ENCODE results near the gene PDX1.
A peak's percentile ranks its signal among the peaks of the same experiment; 100 is the strongest.

PDX1 gene

DNA sequence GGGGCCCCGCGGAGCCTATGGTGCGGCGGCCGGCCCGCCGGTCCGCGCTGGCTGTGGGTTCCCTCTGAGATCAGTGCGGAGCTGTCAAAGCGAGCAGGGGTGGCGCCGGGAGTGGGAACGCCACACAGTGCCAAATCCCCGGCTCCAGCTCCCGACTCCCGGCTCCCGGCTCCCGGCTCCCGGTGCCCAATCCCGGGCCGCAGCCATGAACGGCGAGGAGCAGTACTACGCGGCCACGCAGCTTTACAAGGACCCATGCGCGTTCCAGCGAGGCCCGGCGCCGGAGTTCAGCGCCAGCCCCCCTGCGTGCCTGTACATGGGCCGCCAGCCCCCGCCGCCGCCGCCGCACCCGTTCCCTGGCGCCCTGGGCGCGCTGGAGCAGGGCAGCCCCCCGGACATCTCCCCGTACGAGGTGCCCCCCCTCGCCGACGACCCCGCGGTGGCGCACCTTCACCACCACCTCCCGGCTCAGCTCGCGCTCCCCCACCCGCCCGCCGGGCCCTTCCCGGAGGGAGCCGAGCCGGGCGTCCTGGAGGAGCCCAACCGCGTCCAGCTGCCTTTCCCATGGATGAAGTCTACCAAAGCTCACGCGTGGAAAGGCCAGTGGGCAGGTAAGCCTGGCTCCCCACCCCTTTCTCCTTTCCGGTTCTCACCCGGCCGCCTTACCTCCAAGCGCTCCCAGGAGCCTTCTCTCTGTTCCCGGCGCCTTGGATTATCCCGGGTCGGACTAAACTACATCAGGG is at the start of gene PDX1:
PDX1 (plus strand) TSS at position 67 of the 743 bp plus-strand sequence; CDS start at position 206, 139 bp downstream.
- Histone ChIP-seq H3K4me1 (ENCODE audit: control insufficient read depth in 1 of 2, insufficient read depth in 2 of 2, low read length in 2 of 2) (peaks cover 14 to 22% of the 10 kb centered on the region in 2 donors), H3K9ac (ENCODE audit: low read depth in 1 of 2, low read length in 2 of 2) (peak within 1 kb of the TSS; percentile 99), H3K4me3 (ENCODE audit: low read depth in 1 of 2, low read length in 2 of 2) (peak within 1 kb of the TSS; percentile 87 to 98), H3K9me3 (ENCODE audit: control insufficient read depth in 1 of 2, low read length in 2 of 2) (no peaks in the 10 kb centered on the region), H3K27me3 (ENCODE audit: control insufficient read depth in 1 of 2, insufficient read depth in 2 of 2, low read length in 2 of 2) (peaks cover 37 to 45% of the 10 kb centered on the region in 2 donors), H3K36me3 (ENCODE audit: control insufficient read depth in 1 of 2, insufficient read depth in 2 of 2, low read length in 2 of 2) (peaks cover 0 to 20% of the 10 kb centered on the region in 2 donors), H3K27ac (ENCODE audit: low read depth, low read length) (peak within 1 kb of the TSS; percentile 80)

DNA sequence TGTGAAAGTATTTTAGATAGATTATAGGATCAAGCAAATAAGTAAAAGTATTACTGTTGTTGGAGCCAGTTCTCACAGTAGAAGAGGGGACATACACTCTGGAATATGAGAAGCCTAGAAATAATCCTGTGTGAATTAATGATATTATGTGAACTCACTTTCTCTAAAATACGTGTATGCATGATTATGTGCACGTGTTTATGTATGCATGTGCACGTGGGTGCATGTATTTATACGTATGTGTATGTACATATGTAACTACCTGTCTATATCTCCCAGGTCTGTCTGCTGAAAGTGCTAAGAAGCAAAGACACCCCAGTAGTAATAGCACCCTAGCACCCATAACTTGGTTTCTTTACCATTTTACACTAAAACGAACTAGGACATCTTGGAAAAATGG is 41.5 kb upstream of the PDX1 start:
- H3K27me3 ChIP-seq (ENCODE audit: control insufficient read depth in 1 of 2, insufficient read depth in 2 of 2, low read length in 2 of 2) = peaks cover 3 to 7% of the 10 kb centered on the region in 2 donors

DNA sequence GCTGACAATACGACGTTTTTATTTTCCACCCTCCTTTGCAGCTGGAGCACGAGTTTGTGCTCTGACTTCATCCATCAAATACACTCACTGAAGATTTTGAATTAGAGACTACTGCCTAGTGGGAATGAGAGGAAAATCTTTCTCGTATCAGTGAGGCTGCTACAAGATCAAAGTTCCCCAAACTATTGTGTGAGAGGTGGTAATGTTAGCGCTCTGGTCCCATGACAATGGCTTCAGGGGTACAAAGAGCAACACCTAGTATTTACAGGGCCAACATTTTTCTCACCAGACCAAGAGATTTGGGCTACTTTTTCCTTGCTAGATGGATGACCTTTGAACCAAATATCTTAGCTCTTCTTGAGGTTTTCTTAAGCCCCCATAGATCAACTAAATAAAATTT is 30.3 kb upstream of the PDX1 start:
- Histone ChIP-seq H3K27me3 (ENCODE audit: control insufficient read depth in 1 of 2, insufficient read depth in 2 of 2, low read length in 2 of 2) (no peaks in the 10 kb centered on the region), H3K4me1 (ENCODE audit: control insufficient read depth in 1 of 2, insufficient read depth in 2 of 2, low read length in 2 of 2) (no peaks in the 10 kb centered on the region), H3K9me3 (ENCODE audit: control insufficient read depth in 1 of 2, low read length in 2 of 2) (peaks cover 0 to 5% of the 10 kb centered on the region in 2 donors), H3K27ac (ENCODE audit: low read depth, low read length) (no peak overlapping the region), H3K4me3 (ENCODE audit: low read depth in 1 of 2, low read length in 2 of 2) (no peak overlapping the region), H3K36me3 (ENCODE audit: control insufficient read depth in 1 of 2, insufficient read depth in 2 of 2, low read length in 2 of 2) (no peaks in the 10 kb centered on the region), H3K9ac (ENCODE audit: low read depth in 1 of 2, low read length in 2 of 2) (no peak overlapping the region)

More for the DNA sequence above, 41.5 kb upstream of the PDX1 start:
- Histone ChIP-seq H3K27ac (ENCODE audit: low read depth, low read length) (no peak overlapping the region), H3K4me3 (ENCODE audit: low read depth in 1 of 2, low read length in 2 of 2) (no peak overlapping the region), H3K4me1 (ENCODE audit: control insufficient read depth in 1 of 2, insufficient read depth in 2 of 2, low read length in 2 of 2) (no peaks in the 10 kb centered on the region), H3K9me3 (ENCODE audit: control insufficient read depth in 1 of 2, low read length in 2 of 2) (no peaks in the 10 kb centered on the region), H3K36me3 (ENCODE audit: control insufficient read depth in 1 of 2, insufficient read depth in 2 of 2, low read length in 2 of 2) (no peaks in the 10 kb centered on the region), H3K9ac (ENCODE audit: low read depth in 1 of 2, low read length in 2 of 2) (no peak overlapping the region)

DNA sequence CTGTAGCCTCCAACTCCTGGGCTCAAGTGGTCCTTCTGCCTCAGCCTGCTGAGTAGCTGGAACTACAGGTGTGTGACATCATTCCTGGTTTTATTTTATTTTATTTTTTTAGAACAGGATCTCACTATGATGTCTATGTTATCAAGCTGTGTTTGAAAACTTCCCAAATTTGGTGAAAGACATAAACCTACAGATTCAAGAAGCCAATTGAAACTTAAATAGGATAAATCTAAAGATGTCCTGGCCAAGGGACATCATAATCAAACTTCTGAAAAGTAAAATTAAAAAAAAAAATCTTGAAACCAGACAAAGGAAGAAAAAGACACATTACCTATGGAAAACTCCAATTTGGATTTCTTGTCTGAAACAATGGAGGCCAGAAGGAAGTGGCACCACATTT is 23.1 kb upstream of the PDX1 start:
- Histone ChIP-seq H3K9me3 (ENCODE audit: control insufficient read depth in 1 of 2, low read length in 2 of 2) (peaks cover 0 to 4% of the 10 kb centered on the region in 2 donors), H3K27ac (ENCODE audit: low read depth, low read length) (no peak overlapping the region), H3K27me3 (ENCODE audit: control insufficient read depth in 1 of 2, insufficient read depth in 2 of 2, low read length in 2 of 2) (no peaks in the 10 kb centered on the region), H3K9ac (ENCODE audit: low read depth in 1 of 2, low read length in 2 of 2) (no peak overlapping the region), H3K36me3 (ENCODE audit: control insufficient read depth in 1 of 2, insufficient read depth in 2 of 2, low read length in 2 of 2) (no peaks in the 10 kb centered on the region), H3K4me1 (ENCODE audit: control insufficient read depth in 1 of 2, insufficient read depth in 2 of 2, low read length in 2 of 2) (no peaks in the 10 kb centered on the region), H3K4me3 (ENCODE audit: low read depth in 1 of 2, low read length in 2 of 2) (no peak overlapping the region)

DNA sequence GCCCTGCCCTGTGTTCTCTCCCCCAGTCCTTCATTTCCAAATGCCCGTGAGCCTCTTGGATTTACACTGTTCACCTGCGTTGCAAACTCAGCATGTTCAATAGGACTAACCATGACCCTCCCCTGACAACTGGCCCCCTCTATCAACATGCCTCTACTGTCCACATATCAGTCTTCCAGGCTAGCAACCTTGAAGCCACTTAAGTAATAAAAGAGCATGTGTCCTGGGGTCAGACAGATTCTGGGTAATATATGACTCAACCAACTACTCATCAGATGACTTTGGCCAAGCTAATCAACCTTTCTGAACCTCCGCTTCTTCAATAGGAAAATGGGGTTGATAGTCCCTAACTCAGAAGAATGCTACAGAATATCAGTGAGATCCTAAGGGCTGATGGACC is 15.1 kb upstream of the PDX1 start:
- Histone ChIP-seq H3K4me3 (ENCODE audit: low read depth in 1 of 2, low read length in 2 of 2) (no peak overlapping the region), H3K9me3 (ENCODE audit: control insufficient read depth in 1 of 2, low read length in 2 of 2) (no peaks in the 10 kb centered on the region), H3K27ac (ENCODE audit: low read depth, low read length) (no peak overlapping the region), H3K27me3 (ENCODE audit: control insufficient read depth in 1 of 2, insufficient read depth in 2 of 2, low read length in 2 of 2) (no peaks in the 10 kb centered on the region), H3K9ac (ENCODE audit: low read depth in 1 of 2, low read length in 2 of 2) (no peak overlapping the region), H3K4me1 (ENCODE audit: control insufficient read depth in 1 of 2, insufficient read depth in 2 of 2, low read length in 2 of 2) (peaks cover 21 to 40% of the 10 kb centered on the region in 2 donors), H3K36me3 (ENCODE audit: control insufficient read depth in 1 of 2, insufficient read depth in 2 of 2, low read length in 2 of 2) (no peaks in the 10 kb centered on the region)

DNA sequence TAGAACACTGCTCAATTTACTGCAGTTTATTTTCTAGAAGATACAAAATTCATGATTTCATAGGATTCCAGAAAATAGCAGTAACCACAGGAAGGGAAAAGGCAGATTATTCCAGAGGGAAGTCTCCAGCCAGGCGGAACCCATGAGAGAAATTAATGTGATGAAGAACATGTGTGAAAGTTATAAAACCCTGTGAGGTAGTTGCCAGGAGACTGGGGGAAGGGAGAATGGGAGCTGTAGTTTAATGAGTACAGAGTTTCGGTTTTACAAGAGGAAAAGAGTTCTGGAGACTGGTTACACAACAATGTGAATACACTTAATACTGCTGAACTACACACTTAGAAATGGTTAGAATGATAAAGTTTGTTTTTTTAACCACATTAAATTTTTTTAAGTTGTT is 14.2 kb upstream of the PDX1 start:
- Histone ChIP-seq H3K4me3 (ENCODE audit: low read depth in 1 of 2, low read length in 2 of 2) (no peak overlapping the region), H3K9ac (ENCODE audit: low read depth in 1 of 2, low read length in 2 of 2) (no peak overlapping the region), H3K4me1 (ENCODE audit: control insufficient read depth in 1 of 2, insufficient read depth in 2 of 2, low read length in 2 of 2) (peaks cover 23 to 40% of the 10 kb centered on the region in 2 donors), H3K27me3 (ENCODE audit: control insufficient read depth in 1 of 2, insufficient read depth in 2 of 2, low read length in 2 of 2) (no peaks in the 10 kb centered on the region), H3K9me3 (ENCODE audit: control insufficient read depth in 1 of 2, low read length in 2 of 2) (no peaks in the 10 kb centered on the region), H3K27ac (ENCODE audit: low read depth, low read length) (no peak overlapping the region), H3K36me3 (ENCODE audit: control insufficient read depth in 1 of 2, insufficient read depth in 2 of 2, low read length in 2 of 2) (no peaks in the 10 kb centered on the region)

DNA sequence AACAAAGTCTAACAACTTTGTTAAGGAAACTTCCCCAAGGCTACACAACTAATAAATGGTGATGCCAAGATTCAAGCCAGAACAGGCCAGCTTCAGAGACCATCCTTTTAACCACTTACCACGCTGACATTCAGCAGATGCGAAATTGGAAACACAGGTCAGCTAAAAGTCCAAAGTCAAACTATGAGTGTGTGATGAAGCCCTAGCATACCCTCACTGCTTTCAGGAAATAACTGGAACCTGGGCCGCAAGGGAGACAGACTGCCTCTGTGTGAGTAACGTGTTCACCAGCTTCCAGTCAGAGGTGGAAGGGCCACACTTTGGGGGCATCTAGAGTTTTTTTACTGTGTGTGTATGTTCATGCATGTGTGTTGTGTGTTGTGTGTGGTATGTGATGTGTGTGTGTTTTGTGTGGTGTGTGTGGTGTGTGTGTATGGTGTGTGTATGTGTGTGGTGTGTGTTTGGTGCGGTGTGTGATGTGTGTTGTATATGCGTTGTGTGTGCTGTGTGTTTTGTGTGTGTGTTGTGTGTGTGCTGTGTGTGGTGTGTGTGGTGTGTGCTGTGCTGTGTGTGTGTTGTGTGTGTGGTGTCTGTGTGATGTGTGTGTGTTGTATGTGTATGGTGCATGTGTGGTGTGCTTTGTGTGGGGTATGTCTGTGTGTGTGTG is 12.5 kb upstream of the PDX1 start:
- Histone ChIP-seq H3K4me3 (ENCODE audit: low read depth in 1 of 2, low read length in 2 of 2) (no peak overlapping the region), H3K4me1 (ENCODE audit: control insufficient read depth in 1 of 2, insufficient read depth in 2 of 2, low read length in 2 of 2) (peaks cover 29 to 46% of the 10 kb centered on the region in 2 donors), H3K27ac (ENCODE audit: low read depth, low read length) (peak overlapping the region; percentile 2), H3K9me3 (ENCODE audit: control insufficient read depth in 1 of 2, low read length in 2 of 2) (no peaks in the 10 kb centered on the region), H3K36me3 (ENCODE audit: control insufficient read depth in 1 of 2, insufficient read depth in 2 of 2, low read length in 2 of 2) (no peaks in the 10 kb centered on the region), H3K9ac (ENCODE audit: low read depth in 1 of 2, low read length in 2 of 2) (peak overlapping the region in 1 of 2 donors; percentile 43), H3K27me3 (ENCODE audit: control insufficient read depth in 1 of 2, insufficient read depth in 2 of 2, low read length in 2 of 2) (no peaks in the 10 kb centered on the region)

DNA sequence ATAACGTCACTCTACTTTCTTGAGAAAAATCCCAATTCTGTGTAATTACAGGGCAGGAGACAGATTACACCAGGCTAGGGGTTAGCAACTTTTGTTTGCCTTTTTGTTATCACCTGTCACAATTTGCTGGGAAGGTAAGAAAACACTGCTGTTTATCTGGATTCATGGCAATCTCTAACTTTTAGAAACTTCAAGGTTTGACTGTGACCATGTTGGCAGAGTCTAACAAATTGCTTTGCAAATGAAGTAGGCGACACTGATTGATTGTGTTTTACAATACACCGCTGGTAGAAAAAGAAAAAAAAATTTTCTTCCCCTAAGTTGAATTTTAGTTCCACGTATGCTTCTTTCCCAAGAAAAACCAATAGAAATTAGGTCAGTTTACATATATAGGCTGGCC is 10.4 kb upstream of the PDX1 start:
- Histone ChIP-seq H3K27ac (ENCODE audit: low read depth, low read length) (no peak overlapping the region), H3K9ac (ENCODE audit: low read depth in 1 of 2, low read length in 2 of 2) (no peak overlapping the region), H3K27me3 (ENCODE audit: control insufficient read depth in 1 of 2, insufficient read depth in 2 of 2, low read length in 2 of 2) (no peaks in the 10 kb centered on the region)

DNA sequence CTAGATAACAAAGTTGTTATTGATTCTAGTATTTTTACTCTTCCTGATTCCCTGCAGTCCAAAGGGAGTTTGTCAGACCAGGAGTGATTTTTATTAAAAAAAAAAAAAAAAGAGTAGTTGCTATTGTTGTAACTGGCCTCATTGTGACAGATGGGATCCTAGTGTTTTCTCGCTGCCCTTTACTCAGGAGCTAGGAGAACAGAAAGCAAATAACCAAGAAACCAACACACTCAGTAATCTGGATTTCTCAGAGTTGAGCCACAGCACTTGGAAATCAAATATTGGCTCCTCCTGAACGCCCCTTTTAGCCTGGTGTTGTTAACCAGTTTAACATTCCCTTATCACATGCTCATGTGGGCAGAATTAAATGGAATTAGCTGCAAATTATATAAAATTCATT is 8.3 kb upstream of the PDX1 start:
- no peak overlapping the region for H3K27ac ChIP-seq (ENCODE audit: low read depth, low read length)
- peaks cover 4 to 6% of the 10 kb centered on the region in 2 donors for H3K27me3 ChIP-seq (ENCODE audit: control insufficient read depth in 1 of 2, insufficient read depth in 2 of 2, low read length in 2 of 2)
- peaks cover 31 to 43% of the 10 kb centered on the region in 2 donors for H3K4me1 ChIP-seq (ENCODE audit: control insufficient read depth in 1 of 2, insufficient read depth in 2 of 2, low read length in 2 of 2)
- H3K4me3 ChIP-seq (ENCODE audit: low read depth in 1 of 2, low read length in 2 of 2) = no peak overlapping the region
- H3K9me3 ChIP-seq (ENCODE audit: control insufficient read depth in 1 of 2, low read length in 2 of 2) = no peaks in the 10 kb centered on the region
- H3K9ac ChIP-seq (ENCODE audit: low read depth in 1 of 2, low read length in 2 of 2) = no peak overlapping the region
- no peaks in the 10 kb centered on the region for H3K36me3 ChIP-seq (ENCODE audit: control insufficient read depth in 1 of 2, insufficient read depth in 2 of 2, low read length in 2 of 2)

More for the DNA sequence above, 10.4 kb upstream of the PDX1 start:
- H3K36me3 ChIP-seq (ENCODE audit: control insufficient read depth in 1 of 2, insufficient read depth in 2 of 2, low read length in 2 of 2) = no peaks in the 10 kb centered on the region
- H3K4me1 ChIP-seq (ENCODE audit: control insufficient read depth in 1 of 2, insufficient read depth in 2 of 2, low read length in 2 of 2) = peaks cover 32 to 51% of the 10 kb centered on the region in 2 donors
- no peaks in the 10 kb centered on the region for H3K9me3 ChIP-seq (ENCODE audit: control insufficient read depth in 1 of 2, low read length in 2 of 2)
- H3K4me3 ChIP-seq (ENCODE audit: low read depth in 1 of 2, low read length in 2 of 2) = no peak overlapping the region

DNA sequence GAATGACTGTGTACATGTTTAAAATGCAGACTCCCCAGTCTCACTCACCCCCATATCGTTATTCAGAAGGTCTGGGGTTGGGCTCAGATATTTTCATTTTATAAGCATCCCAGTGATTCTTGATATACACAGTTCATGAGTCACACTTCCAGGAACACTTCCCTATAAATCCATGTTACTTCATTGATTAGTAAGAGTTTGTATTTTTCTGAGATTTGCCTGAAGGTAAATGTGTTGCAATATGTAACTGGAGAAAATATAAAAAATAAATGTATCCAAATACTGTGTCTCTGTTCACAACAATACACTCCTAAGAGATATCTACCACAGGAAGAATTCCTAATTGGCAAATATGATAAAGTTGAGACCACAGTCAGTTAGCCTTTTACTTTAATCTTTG is 6.6 kb upstream of the PDX1 start:
- Histone ChIP-seq H3K9ac (ENCODE audit: low read depth in 1 of 2, low read length in 2 of 2) (no peak overlapping the region), H3K4me3 (ENCODE audit: low read depth in 1 of 2, low read length in 2 of 2) (no peak overlapping the region), H3K4me1 (ENCODE audit: control insufficient read depth in 1 of 2, insufficient read depth in 2 of 2, low read length in 2 of 2) (peaks cover 23 to 31% of the 10 kb centered on the region in 2 donors), H3K9me3 (ENCODE audit: control insufficient read depth in 1 of 2, low read length in 2 of 2) (no peaks in the 10 kb centered on the region), H3K27ac (ENCODE audit: low read depth, low read length) (no peak overlapping the region), H3K36me3 (ENCODE audit: control insufficient read depth in 1 of 2, insufficient read depth in 2 of 2, low read length in 2 of 2) (no peaks in the 10 kb centered on the region), H3K27me3 (ENCODE audit: control insufficient read depth in 1 of 2, insufficient read depth in 2 of 2, low read length in 2 of 2) (peaks cover 9 to 12% of the 10 kb centered on the region in 2 donors)
